ENCODE data around the gene CDKAL1. TPM values are rescaled to one million over a fixed set of nuclear protein-coding genes. Genes with fewer than 3 reads are reported as not detected.

Gene CDKAL1
- total RNA-seq, 4 donors from 2014 or later, result 10.1 to 22.0 (median 12.5) TPM

DNA sequence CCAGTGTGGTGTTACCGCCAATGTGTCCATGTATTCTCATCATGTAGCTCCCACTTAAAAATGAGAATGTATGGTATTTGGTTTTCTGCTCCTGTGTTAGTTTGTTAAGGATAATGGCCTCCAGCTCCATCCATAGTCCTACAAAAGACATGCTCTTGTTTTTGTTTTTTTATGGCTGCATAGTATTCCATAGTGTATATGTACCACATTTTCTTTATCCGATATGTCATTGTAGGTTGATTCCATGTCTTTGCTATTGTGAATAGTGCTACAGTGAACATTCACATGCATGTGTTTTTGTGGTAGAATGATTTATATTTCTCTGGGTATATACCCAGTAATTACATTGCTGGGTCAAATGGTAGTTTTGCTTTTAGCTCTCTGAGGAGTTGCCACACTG is 207.2 kb downstream of the CDKAL1 start:
- no peak overlapping the region for H3K4me3 ChIP-seq
- H3K27ac ChIP-seq, result no peak overlapping the region
- no peak for DNase-seq (ENCODE audit: low spot score in 2 of 2)
- TF ChIP-seq, protein P1, sequence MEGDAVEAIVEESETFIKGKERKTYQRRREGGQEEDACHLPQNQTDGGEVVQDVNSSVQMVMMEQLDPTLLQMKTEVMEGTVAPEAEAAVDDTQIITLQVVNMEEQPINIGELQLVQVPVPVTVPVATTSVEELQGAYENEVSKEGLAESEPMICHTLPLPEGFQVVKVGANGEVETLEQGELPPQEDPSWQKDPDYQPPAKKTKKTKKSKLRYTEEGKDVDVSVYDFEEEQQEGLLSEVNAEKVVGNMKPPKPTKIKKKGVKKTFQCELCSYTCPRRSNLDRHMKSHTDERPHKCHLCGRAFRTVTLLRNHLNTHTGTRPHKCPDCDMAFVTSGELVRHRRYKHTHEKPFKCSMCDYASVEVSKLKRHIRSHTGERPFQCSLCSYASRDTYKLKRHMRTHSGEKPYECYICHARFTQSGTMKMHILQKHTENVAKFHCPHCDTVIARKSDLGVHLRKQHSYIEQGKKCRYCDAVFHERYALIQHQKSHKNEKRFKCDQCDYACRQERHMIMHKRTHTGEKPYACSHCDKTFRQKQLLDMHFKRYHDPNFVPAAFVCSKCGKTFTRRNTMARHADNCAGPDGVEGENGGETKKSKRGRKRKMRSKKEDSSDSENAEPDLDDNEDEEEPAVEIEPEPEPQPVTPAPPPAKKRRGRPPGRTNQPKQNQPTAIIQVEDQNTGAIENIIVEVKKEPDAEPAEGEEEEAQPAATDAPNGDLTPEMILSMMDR (IDR thresholded peaks at IDR 0.05), result no peak
- peaks cover 13% of the 10 kb centered on the region for H3K4me1 ChIP-seq
- H3K27me3 ChIP-seq, result no peaks in the 10 kb centered on the region
- no peaks in the 10 kb centered on the region for H3K9me3 ChIP-seq
- 97% methylated on average over 2 of the region's 2 CpGs for WGBS
- H3K36me3 ChIP-seq, result no peaks in the 10 kb centered on the region

DNA sequence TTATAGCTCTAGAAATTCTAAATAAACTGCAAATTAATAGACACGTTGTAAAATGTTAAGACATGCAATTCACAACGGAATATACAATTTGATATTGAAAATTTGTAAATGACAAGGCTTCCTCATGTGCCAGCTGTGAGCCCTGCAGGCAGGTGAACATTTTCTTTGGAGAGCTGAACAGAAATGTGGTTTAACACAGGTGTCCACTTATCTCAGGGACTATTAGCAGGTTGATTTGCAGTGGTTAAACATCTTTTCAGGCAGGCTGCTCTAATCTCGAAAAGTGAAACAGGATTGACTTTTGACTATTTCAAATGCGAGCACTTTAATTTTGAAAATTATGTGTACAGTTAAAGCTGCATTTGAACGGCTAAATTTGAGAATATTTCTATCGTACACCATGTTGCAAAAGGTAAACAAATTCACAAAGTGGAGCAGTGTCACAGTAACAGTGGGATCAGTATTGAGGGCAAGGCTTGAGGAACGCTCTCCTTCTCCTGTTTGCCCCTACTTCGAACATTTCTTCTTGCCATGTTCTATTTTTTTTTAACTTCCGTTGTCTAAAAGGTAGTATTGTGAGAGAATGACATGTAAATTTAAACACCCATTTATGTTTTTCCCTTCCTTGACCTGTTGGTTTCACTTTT is 210.8 kb downstream of the CDKAL1 start:
- no peak for DNase-seq (ENCODE audit: low spot score in 2 of 2)
- Histone ChIP-seq H3K4me3 (no peak overlapping the region), H3K36me3 (no peaks in the 10 kb centered on the region), H3K27ac (no peak overlapping the region), H3K9me3 (no peaks in the 10 kb centered on the region), H3K4me1 (no peaks in the 10 kb centered on the region), H3K27me3 (no peaks in the 10 kb centered on the region)
- TF ChIP-seq, protein P1 (IDR thresholded peaks at IDR 0.05), result no peak
- TF ChIP-seq EP300 (IDR thresholded peaks at IDR 0.05), result no peak
- no peak for TF ChIP-seq POLR2AphosphoS5 (IDR thresholded peaks at IDR 0.05)
- 90% methylated on average over 9 of the region's 9 CpGs for WGBS

DNA sequence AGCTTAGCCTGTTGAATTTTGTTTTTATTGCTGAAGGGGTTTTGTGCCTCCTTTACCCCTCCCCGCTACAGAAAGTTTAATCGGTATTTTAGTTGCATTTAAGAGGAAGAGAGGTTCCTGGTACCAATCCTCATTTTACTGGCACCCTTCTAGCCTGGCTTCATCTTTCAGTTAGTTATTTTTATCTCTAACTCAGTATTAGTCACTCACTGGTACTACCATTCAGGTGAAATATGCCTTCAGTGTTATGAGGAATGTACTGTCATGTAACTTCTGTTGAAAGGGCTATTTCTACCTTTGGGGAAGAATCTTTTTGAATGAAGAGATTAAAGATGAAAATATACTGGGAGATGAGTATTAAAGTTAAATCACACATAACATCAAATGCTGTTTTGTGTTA is 211.8 kb downstream of the CDKAL1 start:
- no peaks in the 10 kb centered on the region for H3K9me3 ChIP-seq
- H3K4me1 ChIP-seq, result no peaks in the 10 kb centered on the region
- WGBS, result 75% methylated on average over 2 of the region's 2 CpGs
- DNase-seq (ENCODE audit: low spot score in 2 of 2), result no peak
- no peaks in the 10 kb centered on the region for H3K36me3 ChIP-seq
- TF ChIP-seq POLR2AphosphoS5 (IDR thresholded peaks at IDR 0.05), result no peak
- no peaks in the 10 kb centered on the region for H3K27me3 ChIP-seq
- H3K4me3 ChIP-seq, result no peak overlapping the region
- H3K27ac ChIP-seq, result no peak overlapping the region

DNA sequence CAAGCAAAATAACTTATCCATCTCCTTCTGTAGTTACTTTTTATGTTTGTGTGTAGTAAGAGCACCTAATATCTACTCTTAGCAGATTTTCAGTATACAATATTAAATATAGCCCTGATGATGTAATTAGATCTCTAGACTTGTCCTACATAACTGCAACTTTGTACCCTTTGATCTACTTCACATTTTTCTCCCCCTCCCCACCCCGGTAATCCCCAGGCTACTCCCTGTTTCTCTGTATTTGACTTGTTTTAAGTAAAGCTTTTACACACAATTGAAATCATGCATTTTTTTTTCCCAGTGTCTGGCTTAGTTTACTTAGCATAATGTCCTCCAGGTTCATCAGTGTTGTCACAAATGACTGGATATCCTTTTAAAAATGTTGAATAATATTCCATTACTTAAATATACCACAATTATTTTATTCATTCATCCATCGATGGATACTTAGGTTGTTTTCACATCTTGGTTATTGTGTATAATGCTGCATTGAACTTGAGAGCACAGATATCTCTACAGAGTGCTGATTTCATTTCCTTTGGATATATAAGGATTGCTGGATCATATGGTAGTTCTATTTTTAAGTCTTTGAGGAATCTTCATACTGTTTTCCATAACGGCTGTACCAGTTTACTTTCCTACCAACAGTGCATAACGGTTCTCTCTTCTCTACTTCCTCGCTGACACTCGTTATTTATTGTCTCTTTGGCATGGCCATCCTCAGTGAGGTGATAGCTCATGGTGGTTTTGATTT is 212.7 kb downstream of the CDKAL1 start:
- no peak for DNase-seq (ENCODE audit: low spot score in 2 of 2)
- H3K4me1 ChIP-seq, result no peaks in the 10 kb centered on the region
- TF ChIP-seq POLR2A (IDR thresholded peaks at IDR 0.05), result no peak
- TF ChIP-seq POLR2AphosphoS5 (IDR thresholded peaks at IDR 0.05), result no peak
- TF ChIP-seq, protein P1 (IDR thresholded peaks at IDR 0.05), result no peak
- no peaks in the 10 kb centered on the region for H3K9me3 ChIP-seq
- no peaks in the 10 kb centered on the region for H3K27me3 ChIP-seq
- H3K27ac ChIP-seq, result no peak overlapping the region
- H3K4me3 ChIP-seq, result no peak overlapping the region
- WGBS, result 84% methylated on average over 6 of the region's 6 CpGs
- H3K36me3 ChIP-seq, result no peaks in the 10 kb centered on the region

DNA sequence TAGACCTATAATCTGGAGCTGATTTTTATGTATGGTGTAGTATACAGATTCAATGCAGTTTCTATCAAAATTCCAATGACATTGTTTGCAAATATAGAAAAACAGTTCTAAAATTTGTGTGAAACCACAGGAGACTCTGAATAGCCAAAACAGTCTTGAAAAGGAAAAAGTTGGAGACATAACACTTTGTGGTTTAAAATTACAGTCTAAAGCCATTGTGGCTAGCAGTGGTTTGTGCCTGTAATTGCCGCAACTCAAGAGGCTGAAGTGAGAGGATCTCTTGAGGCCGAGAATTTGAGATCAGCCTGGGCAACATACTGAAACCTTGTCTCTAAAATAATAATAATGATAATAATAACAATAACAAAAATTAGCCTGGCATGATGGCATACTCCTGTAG is 213.7 kb downstream of the CDKAL1 start:
- no peak overlapping the region for H3K4me3 ChIP-seq
- TF ChIP-seq EP300 (IDR thresholded peaks at IDR 0.05), result no peak
- TF ChIP-seq, protein P1 (IDR thresholded peaks at IDR 0.05), result no peak
- TF ChIP-seq POLR2A (IDR thresholded peaks at IDR 0.05), result no peak
- TF ChIP-seq POLR2AphosphoS5 (IDR thresholded peaks at IDR 0.05), result no peak
- no peak overlapping the region for H3K27ac ChIP-seq
- H3K36me3 ChIP-seq, result no peaks in the 10 kb centered on the region
- H3K27me3 ChIP-seq, result no peaks in the 10 kb centered on the region
- 95% methylated on average over 2 of the region's 2 CpGs for WGBS
- H3K9me3 ChIP-seq, result no peaks in the 10 kb centered on the region
- H3K4me1 ChIP-seq, result no peaks in the 10 kb centered on the region
- no peak for DNase-seq (ENCODE audit: low spot score in 2 of 2)
